Measurements from ENCODE around the gene PCDHA5.

DNA sequence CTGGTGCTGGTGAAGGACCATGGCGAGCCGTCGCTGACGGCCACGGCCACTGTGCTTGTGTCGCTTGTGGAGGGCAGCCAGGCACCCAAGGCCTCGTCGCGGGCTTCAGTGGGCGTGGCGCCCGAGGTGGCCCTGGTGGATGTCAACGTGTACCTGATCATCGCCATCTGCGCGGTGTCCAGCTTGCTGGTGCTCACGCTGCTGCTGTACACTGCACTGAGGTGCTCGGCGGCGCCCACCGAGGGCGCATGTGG lies 36.5 kb downstream of the PCDHA5 start:
- TF ChIP-seq, protein P1, sequence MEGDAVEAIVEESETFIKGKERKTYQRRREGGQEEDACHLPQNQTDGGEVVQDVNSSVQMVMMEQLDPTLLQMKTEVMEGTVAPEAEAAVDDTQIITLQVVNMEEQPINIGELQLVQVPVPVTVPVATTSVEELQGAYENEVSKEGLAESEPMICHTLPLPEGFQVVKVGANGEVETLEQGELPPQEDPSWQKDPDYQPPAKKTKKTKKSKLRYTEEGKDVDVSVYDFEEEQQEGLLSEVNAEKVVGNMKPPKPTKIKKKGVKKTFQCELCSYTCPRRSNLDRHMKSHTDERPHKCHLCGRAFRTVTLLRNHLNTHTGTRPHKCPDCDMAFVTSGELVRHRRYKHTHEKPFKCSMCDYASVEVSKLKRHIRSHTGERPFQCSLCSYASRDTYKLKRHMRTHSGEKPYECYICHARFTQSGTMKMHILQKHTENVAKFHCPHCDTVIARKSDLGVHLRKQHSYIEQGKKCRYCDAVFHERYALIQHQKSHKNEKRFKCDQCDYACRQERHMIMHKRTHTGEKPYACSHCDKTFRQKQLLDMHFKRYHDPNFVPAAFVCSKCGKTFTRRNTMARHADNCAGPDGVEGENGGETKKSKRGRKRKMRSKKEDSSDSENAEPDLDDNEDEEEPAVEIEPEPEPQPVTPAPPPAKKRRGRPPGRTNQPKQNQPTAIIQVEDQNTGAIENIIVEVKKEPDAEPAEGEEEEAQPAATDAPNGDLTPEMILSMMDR (IDR thresholded peaks at IDR 0.05) = no peak
- TF ChIP-seq POLR2A (IDR thresholded peaks at IDR 0.05) = no peak

Measured in heart left ventricle (tissue), 13 donors.